Occipital lobe (tissue), 2 donors: ENCODE data around the gene ANKRD11. TPM values are rescaled to one million over a fixed set of nuclear protein-coding genes. Genes with fewer than 3 reads are reported as not detected.

Experiments used
- DNase-seq: peaks from one replicate; lab custom pipeline; 2025; lab: John Stamatoyannopoulos, UW
- total RNA-seq: library from RNA; depleted of rRNA; stranded (reverse); fragments of >200 nt; gene quantifications from one replicate; pipeline ENCODE4 v1.2.3, GENCODE V29; 2014

ANKRD11 gene
- total RNA-seq, 1 donor from 2014 or later: 27.5 TPM

DNA sequence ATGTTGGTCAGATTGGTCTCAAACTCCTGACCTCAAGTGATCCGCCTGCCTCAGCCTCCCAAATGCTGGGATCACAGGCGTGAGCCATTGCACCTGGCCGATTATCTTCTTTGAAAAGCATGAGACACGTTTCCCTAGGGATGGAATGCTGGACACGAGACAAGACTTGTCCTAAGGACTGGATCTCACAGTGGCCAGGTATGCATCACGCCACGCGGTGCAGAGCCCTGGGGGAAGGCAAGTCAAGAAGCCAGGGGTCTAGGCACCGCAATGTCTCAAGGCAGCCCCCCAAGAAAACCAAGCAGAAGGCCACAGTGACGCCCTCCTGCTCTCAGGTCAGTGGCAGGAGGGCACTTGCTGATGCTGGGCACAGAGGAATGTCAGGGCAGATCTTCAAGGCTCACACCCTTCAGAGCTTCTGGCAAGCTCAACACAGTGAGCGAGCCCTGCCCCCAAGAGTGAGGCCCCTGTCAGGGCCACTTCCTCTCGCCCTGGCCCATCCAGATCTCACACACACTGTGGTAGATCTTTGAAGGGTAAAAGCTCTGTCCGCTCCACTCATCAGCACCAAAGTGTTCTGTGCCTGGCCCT is 138.2 kb downstream of the ANKRD11 start:
- no peak for DNase-seq

DNA sequence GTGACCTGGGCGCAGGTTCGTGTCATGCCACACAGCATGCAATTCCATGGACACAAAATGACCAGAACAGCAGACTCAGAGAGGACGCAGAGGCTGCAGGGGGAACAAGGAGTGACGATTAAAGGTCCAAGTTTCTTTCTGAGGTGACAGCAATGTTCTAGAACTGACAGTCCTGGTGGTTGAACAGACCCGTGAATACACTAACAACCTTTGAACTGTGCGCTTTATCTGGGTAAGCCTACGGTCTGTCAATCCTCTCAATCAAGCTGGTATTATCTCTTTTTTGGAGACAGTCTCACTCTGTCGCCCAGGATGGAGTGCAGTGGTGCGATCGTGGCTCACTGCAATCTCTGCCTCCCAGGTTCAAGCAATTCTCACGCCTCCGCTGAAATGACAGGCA is 138.7 kb downstream of the ANKRD11 start:
- no peak for DNase-seq

DNA sequence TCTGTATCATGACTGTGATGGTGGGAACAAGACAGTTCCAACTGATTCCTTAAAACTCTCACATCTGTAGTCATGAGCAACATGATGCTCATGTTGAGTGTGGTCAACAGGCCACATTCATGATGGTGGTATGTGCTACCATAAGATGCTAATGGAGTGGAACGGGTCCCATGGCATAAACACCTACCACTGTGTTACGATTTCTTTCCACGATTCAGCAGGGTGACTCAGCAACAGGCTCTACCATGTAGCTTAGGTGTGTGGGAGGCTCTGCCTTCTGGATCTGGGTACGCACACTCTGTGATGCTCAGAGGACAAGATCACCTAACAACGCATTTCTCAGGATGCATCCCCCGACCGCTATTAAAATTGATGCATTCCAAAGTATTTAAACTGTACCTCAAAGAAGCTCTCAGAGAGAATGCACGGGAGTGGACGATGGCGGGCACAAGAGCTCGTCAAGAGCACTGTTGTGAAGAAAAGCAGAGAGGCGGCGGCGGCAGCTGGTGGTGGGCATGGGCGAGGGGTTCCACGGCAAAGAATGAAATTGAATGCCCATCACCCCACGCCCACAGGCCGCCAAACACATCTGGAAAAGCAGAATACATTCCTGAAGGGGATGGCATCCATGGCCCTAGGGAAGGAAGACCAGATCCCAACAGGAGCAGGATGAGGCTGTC is 139.5 kb downstream of the ANKRD11 start:
- no peak for DNase-seq

DNA sequence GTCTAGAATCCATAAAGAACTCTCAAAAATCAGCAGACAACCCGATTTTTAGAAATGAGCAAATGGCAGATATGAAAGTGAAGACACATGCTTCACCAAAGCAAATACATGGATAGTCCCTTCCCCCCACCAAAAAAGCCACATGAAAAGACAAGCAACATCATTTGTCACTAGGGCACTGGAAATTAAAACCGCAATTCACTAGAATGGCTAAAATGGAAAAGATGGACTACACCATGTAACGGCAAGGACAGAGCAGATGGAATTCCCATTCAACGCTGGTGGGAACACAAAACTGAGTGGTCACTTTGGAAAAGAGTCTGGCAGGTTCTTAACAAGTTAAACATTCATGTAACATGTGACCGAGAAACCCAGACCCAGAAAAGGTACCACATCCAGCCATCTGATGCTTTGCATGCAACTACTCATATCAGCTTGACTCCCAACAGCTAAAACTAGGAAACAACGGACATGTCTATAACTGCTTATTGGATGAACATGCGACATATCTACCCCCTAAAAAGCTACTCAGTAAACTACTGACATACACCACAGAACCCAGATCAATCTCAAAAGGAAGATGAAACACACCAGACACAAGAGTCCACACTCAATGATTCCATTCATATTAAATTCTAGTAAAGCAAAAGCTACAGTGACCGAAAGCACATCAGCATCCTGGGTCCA is 140.3 kb downstream of the ANKRD11 start:
- DNase-seq: no peak

DNA sequence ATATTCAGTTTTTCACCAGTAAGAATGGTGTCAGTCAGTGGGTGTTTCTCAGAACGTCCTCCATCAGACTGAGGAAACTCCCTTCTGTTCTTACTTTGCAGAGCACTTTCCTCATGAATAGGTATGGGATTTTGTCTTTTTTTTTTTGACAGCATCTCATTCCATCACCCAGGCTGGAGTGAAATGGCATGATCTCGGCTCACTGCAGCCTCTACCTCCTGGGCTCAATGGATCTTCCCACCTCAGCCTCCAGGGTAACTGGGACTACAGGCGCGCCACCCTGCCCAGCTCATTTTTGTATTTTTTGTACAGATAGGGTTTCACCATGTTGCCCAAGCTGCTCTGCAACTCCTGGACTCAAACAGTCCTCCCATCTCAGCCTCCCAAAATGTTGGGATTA is 142.6 kb downstream of the ANKRD11 start:
- DNase-seq: no peak

DNA sequence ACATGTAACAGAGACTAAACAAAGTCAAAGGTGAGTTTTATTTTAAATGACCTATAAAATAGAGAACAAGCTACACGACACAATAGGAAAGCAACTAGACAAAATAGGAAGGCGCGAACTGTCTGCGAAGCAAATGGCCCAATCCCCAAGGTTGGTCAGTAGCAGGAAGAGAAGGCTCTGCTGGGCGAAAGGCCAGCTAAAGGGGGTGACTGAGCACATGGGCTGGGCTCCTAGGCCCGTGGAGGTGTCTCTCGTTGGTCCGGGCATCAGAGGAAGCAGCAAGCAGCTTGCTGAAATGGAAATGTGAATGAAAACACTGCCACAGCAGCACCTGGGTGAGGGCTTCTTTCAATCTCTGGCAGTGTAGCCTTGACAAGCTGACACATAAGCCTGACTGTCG is 143.5 kb downstream of the ANKRD11 start:
- no peak for DNase-seq

DNA sequence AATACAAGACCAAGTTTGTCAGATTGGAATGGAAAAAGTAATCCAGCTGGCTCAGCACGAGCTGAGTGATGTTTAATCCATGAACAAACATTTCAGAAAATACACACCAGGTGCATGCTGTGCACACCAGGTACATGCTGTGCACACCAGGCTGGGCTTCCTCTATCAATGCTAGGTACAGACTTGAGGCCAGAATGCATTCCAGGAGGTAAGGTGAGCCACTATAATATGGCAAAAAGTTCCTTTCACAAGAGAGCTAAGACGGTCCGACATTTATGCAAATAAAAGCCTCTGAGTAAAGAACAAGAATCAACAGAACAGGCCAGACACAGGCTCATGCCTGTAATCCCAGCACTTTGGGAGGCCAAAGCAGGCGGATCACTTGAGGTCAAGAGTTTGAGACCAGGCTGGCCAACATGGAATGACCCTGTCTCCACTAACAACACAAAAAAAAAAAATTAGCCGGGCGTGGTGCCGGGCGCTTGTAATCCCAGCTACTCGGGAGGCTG is 144.7 kb downstream of the ANKRD11 start:
- DNase-seq: no peak

DNA sequence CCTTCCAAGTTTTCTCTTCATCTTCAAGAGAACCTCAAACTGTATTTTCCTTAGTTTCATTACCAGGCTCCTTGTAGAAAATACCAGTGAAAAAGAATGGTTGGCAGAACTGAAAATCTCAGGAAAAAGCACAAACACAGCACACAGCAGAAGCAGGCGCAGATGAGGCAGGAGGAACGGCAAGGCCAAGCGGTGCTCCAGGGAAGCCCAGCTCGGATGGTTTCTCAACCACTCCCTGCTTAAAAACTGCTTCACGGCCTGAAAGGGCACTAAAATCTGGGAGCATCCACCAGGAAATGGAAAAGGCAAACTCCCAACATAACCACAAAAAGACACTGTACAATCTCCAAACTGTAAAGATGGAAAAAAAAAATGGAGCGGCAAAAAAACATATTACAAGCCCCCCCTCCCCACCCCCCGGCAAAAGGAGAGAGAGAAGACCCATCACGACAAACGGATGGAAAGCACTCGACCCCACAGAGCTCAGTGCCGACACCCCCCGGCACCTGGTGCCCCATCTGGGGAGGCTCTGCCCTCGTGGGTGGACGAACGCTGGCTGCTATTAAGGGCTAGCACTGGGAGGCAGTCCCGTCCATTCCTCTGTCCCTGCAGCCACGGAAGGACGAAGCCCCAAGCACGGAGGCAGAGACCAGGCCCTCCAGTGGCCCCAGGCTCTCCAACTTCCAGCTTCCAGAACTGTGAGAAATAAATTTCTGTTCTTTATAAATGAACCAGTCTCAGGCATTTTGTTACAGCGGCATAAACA is 145.3 kb downstream of the ANKRD11 start:
- no peak for DNase-seq

DNA sequence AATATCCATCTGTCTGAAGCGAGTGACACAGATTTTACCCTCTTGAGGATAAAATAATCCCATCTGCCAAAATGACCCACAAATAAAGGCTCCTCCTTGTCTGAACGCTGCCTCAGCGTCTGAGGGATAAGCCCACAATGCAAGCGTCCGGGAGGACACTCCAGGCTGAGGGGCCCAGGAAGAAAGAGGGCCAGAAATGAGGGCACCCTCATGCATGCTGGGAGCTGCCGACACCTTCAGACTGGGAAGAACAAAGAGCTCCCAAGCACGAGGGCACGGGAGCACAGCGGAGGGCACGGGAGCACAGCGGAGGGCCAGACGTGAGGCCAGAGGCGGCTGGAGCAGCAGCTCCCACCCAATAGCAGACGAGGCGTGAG is 145.9 kb downstream of the ANKRD11 start:
- DNase-seq: no peak

DNA sequence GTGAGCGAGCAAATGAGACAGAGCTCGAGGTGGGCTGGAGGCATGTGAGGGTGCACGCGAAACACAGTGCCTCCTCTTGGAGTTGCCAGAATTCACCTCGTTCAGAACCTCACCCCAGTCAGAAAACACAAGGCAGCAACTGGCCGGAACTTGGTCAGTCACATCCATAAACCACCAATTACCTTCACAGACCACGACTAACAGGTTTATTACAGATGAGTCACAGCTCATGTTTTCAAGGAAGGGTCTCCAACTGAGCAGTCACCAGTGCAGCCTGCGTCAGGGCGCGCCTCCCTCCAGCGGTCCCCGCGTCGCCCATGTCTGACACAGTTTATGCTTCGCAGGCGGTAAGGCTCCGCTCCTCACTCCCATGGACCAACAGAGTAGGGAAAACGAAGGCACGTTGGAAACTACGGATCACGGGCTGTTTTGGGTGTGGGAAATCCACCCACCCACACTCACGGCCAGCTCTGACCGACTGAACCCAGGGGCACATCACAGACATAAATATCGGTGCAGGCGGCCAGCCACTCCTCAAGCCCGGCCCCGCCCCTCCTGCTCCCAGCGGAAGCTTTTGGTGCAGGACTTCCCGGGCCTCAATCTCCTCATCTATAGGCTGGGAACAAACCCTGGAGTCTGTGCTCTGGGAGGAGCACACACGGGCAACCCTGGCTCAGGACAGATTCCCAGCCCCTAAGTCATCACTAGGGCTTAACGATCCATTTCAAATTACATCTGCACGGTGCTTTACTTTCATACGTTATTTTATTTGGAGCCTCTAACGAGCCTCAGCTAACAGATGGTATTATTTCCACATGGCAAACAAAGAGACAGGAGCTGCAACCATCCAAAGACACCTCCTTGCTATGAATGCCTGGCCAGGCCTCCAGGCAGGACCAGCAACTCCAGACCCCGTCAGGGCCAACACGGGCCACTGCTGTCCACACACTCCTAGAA is 146.6 kb downstream of the ANKRD11 start:
- DNase-seq: no peak

DNA sequence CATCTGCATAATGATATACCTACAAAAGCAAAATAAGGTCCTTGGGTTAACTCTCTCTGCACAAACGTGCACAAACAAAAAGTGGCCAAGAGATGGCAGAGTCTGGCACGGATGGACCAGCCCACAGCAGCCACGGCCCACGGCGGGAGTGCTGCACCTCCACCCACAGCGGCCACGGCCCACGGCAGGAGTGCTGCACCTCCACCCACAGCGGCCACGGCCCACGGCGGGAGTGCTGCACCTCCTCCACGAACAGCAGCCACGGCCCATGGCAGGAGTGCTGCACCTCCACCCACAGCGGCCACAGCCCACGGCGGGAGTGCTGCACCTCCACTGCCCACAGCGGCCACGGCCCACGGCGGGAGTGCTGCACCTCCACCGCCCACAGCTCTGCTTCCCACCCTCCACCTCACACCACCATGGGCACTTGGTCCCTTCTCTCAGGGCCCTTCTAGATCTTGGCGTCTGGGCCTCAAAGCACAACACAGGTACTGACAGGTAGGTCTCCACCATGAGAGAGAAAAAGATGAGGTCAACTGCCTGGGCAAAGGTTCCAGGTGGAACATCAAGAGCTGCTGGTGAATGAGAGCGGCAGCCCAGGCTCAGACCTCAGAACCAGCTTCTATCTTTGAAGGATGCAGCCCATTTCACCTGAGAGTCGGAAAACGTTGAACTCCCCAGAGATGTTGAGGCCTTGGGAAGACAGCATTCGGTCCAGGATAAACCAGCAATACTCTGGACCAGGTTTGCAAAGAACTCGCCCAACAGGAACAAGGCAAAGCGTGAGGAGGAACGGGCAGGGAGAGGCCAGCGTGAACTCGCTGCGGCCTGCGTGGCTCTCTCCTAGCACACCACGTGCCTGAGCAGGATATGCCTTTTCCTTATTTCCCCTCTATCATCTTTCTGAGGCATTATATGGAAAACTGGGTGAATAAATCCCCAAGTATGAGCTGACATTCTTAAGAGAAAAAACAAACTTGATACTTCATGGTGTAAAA is 148.4 kb downstream of the ANKRD11 start:
- DNase-seq: no peak

DNA sequence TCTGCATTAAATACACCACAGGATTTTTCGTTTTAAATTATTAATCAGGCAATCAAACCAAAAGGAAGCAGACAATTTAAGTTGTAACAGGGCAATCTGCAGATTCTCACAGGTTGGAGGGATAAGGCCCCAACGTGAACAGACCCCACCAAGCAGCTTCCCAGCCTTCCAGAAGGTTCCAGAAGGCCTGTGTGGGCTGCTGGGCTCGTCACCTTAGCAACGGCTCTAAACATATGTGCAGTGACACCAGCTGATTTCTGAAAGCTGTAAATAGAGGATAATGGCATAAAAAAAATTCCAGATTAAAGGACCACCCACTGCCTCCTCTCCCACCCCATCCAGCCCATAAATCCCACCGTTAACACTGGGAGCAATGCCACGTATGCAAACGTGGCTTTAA is 149.1 kb downstream of the ANKRD11 start:
- no peak for DNase-seq

DNA sequence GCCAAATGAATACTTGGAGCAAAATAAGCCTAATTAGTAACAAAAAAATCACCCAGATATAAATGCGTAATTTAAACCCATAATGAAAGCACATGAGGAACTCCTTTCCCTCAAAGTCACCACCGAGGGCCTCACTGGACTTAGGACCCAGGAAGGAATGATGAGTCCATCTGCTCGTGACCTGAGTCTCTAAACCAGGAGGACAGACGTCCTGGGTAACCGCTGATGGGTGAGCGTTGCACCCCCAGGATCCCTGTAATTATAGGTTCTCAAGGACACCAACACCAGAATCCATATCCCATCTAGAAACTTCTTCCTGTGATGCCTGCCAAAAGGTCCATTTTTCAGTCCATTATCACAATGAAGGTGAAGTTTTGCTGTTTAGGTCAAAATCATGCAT is 151.5 kb downstream of the ANKRD11 start:
- no peak for DNase-seq

DNA sequence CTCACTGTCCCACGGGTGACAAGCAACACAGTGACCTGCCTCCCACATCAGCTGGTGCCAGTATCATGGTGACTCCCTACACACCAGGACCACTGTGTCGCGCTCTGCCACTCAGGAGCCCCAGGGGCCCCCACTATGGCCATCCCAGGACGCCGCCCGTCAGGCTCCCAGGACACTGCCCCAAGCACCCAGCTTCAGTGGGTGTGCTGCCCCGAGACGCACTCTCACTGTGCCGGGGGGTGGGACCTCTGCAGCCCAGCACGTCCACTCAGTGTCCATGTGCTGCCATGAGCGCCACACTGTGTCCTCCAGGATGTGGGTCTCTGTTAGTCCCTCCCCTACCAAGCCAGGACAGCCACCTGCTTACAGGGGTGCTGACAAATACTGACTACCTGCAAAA is 152.4 kb downstream of the ANKRD11 start:
- DNase-seq: no peak

DNA sequence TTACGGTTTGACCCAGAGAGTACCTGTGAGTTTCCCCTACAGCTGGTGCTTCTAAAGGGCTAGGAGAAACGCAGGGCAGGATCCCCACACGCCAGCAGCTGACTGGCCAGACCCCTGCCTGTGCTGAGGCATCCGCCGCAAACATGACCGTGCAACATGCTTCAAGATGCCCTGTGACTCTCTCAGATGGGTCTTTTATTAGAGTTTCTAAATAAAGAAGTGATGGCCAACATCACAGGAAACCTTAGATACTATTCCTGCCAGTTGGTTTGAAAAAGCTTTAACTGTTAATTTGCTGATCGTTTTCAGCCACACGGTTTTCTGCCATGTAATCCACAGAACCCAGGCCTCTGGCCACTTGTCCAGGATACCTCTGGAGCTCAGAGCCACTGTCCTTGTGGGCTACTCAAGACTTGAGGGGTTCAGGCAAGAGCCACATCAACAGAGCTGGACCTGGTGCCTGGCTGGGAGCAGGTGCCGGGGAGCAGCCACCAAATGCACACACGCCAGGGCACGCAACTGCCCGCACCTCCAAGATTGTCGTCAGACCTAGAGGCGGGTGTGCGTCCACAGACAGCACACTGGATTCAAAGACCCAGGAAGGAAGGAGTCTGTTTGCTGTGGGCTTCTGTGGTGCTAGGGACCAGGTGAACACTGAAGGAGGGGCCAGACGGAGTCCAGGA is 154.4 kb downstream of the ANKRD11 start:
- no peak for DNase-seq

DNA sequence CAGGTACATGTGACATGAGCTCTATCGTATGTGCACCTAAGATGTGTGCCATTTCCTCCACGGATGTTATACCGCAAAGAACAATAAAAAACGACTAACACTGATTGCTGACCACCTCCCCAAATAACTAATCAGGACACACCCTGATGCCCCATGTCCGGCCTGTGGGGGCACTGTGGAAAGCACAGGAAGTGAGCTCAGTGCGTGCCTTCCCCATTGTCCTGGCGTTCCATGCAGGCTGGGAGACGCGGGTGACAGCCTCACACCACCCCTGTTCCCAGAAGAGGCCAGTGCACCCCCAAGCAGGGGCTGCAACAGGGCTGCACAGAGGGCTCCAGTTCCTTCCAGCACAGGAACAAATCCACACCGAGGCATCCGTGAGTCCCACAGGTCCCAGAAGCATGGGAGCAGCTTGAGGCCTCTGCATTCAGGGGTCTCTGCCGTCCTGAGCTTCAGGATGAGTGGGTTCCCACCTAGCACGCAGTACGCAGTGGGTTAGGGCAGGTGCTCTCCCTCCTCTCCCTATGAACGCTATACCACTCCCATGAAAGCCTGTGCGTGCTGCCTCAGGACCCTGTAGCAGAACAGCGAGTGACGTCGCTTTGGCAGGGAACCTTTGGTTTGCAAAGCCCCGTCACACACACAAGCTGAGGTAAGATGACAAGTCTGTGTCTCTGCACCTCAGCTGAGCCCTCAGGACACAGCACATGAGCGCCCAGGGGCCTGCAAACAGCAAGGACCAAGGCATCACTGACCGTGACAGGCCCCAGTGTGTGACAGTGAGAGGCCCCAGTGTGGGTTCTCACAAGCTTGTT is 155.2 kb downstream of the ANKRD11 start:
- DNase-seq: no peak

DNA sequence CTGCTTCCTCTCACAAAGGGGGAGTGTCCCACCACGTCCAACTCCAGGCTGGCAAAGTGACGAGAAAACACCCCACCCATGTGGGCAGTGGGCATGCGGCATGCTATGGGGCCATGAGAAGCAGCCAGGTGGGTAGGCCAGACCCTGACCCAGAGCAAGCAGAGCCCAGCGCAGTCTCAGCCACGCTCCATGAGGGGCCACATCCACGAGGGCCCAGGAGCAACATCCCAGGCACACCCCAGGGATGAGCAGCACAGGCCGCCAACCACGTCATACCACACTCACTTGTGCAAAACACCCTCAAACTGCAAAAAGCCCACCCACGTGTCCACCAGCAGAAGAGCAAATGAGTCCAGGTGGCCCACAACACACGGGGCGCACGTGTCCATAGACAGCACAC is 155.9 kb downstream of the ANKRD11 start:
- DNase-seq: no peak

DNA sequence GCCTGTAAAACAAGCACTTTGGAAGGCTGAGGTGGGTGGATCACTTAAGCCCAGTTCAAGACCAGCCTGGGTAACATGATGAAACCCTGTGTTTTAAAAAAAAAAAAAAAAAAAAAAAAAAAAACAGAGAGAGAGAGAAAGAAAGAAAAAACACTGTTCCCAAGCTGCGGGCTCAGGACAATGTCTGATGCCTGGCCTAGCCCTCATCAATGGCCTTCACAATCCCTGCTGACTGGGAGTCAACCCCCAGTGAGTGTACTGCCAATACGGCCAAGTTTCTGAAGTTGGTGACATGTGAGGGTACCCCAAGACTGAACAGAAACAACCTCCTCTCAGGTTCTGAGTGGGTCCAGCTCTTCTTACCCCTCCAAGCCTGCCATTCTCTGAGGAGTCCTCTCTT is 156.3 kb downstream of the ANKRD11 start:
- DNase-seq: no peak
